Activated T-helper 9 cell treated with anti-CD3 and anti-CD28 coated beads, Interleukin-2, amount 50 U/mL, for 16 hours (primary cell): ENCODE measurements around the gene ARMC2.
"Not testable (repeated sequence)": the region's sequence is repeated elsewhere in the genome, so short reads cannot be mapped to it uniquely, and the experiment has no call there.

ENCODE experiments used
- DNase-seq: peaks from one replicate; pipeline ENCODE4 v3.0.0-alpha.2; 2020; ENCODE audit warnings: low read depth

ARMC2 gene

GRCh38 chr6:108870357-108870756 lies 22.1 kb downstream of the ARMC2 start:
- no peak for DNase-seq

DNA sequence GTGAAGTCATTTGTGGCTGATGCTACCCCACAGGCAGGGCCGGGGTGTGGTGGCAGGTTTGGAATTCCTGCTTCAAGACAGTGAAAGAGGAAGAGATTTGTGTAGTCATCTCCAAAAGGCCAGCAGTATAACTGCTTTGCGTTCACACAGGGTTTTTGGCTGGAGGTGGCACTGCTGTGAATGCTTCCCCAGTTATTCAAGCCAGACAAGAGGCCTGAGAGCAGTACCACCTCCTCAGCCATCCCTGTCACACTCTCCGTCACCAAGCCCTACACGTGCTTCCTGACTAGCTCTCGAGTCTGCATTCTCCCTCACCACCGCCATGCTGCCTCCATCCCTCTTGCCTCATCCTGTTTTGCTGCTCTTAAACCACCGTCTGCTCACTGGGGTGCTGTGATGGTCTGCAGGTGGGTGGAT lies 23.9 kb downstream of the ARMC2 start:
- DNase-seq = no peak

- DNase-seq = no peak
Observed at GRCh38 chr6:108872575-108872974, 24.4 kb downstream of the ARMC2 start.

GRCh38 chr6:108873251-108873650 lies 25.0 kb downstream of the ARMC2 start:
- DNase-seq = no peak

- no peak for DNase-seq
Observed at GRCh38 chr6:108873971-108874370, 25.7 kb downstream of the ARMC2 start.

DNA sequence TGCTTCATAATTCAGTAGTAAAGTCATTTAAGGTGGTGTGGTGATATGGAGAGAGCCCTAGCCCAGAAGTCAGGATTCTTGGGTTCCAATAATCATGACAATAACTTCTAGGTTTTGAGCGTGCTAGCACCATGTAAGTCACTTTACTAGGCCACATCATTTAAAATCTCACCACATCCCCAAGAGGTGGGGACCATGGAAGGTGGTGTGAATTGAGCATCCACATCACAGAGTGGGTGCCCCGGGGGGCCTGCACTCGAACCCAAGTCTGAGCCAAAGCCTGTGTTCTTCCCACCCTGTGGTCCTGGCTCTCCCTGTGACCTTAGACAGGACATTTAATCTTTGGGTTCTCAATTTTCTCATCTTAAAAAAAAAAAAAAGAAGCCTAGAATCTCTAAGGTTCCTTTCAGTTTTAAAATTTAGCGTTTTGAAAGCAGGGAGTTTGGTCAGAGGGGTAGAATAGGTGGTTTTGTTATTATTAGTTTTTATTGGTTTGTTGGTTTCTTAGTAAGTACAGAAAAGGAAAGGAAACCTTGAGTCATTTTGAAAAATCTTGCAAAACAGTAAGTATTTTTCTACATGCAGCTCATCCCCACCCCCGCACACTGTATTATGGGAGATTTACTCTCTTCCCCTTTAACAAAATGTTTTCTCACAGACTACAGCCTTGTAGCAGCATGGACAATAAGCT lies 26.4 kb downstream of the ARMC2 start:
- peak; percentile 37 for DNase-seq

DNA sequence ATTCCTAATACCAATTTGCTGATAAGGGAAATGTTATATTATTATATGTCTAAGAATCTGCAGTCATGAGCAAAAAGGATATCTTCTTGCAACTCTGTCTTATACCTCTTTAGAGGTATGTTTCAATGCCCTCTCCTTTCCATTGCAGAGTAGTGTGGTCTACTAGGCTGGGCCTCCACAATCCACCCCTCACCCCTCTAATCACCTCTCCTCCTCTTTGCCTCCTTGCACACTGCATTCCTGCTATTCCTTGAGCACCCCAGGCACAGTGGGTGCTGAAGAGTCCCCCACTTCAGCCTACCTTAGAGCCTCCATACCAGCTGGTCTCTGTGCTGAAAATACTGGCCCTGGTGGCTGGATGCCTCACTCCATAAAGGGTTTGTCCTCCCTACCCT lies 26.9 kb downstream of the ARMC2 start:
- no peak for DNase-seq

- DNase-seq = no peak
Observed at GRCh38 chr6:108877046-108877751, 29.0 kb downstream of the ARMC2 start.

DNA sequence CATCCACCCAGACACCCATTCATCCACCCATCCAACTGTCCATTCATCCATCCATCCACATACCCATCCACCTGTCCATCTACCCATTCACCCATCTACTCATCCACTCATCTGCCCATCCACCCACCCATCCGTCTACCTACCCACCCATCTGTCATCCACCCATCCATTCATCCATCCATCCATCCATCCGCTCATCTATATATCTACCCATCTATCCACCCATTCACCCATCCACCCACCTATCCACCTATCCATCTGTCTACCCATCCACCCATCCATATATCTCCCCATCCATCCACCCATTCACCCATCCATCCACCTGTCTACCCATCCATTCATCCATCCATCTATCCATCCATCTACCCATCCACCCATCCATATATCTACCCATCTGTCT lies 30.7 kb downstream of the ARMC2 start:
- DNase-seq = no peak

DNA sequence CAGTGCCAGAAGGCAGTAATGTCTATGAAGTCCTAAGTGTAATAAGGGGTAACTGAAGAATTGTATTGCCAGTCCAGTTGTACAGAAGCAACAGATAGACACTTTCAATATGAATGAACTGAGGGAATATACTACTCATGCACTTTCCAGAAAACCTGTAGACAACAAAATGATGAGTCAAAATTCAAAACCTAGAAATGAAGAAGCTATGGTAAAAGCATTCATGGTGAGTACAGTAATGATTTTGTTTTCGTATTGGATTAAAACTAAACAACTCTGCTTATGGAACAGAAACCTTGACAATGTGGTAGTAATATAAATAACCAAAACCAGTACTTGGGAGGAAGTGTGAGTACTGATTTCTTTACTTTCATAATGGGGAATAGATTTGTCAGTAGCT lies 35.0 kb downstream of the ARMC2 start:
- no peak for DNase-seq

- DNase-seq = no peak
Observed at GRCh38 chr6:108884211-108885059, 36.2 kb downstream of the ARMC2 start.

GRCh38 chr6:108888052-108888451 lies 39.8 kb downstream of the ARMC2 start:
- no peak for DNase-seq

DNA sequence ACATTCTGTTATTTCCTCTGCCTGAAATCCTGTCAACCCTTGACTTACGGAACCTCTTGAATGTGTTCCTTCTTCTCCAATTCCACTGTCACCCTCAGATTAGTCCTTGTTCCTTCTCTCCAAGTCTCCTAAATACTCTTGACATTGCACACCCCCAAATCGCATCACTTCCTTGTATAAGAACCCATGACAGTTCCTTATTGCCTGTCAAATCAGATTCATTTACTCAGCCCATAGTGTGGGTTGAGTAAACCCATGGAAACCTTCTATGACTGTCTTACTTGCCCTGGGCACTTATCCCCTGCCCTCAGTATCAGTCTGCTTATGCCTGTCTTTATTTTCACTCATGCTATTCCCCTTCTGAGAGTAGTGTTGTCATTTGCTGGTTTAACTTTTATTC lies 40.5 kb downstream of the ARMC2 start:
- DNase-seq = no peak

GRCh38 chr6:108890898-108891297 lies 42.7 kb downstream of the ARMC2 start:
- not testable (repeated sequence) for DNase-seq

GRCh38 chr6:108895571-108895970 lies 47.3 kb downstream of the ARMC2 start:
- no peak for DNase-seq

DNA sequence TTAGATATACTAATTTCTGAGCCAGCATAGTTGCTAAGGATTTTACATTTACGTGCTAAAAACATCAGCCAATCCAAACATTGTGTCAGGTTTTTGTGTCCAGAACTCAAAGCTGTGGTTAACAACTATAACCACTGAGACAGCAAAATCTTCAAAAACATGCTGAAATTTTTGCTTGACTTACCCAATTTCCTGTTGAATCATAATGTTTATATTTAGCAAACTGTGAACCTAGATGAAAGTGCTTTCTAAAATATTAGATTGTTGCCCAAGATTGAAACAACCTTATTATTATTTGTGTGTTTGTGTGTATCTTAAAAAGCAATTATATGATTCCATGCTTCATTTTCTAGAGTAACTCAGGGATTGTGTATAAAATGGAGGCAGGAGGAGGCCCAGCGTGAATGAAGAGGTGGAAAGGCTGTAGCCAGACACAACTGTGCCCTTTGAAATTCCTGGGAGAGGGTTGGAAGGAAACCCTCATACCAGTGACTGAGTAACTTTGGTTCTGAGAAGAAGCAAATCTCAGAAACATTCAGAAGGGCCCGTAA lies 48.0 kb downstream of the ARMC2 start:
- no peak for DNase-seq

GRCh38 chr6:108897371-108897770 lies 49.1 kb downstream of the ARMC2 start:
- DNase-seq = no peak

DNA sequence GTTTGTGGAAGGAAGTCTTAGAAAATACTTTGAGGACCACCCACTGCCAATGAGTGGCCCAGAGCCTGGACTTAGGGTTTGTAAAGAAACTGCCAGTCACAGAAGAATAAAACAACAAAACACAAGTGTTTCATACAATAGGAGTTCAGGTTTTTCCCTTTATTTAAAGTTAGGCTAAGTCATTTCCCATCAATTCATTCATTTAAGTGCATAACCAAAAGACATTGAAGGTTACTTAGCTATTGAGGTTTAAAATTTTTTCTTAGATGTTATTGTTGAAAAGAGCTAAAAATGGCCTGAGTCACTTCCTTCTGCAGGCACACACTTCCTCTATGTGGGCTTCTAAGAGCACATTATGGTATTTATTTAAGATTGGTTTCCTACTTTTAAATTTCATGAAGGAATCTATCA lies 54.2 kb downstream of the ARMC2 start:
- no peak for DNase-seq

DNA sequence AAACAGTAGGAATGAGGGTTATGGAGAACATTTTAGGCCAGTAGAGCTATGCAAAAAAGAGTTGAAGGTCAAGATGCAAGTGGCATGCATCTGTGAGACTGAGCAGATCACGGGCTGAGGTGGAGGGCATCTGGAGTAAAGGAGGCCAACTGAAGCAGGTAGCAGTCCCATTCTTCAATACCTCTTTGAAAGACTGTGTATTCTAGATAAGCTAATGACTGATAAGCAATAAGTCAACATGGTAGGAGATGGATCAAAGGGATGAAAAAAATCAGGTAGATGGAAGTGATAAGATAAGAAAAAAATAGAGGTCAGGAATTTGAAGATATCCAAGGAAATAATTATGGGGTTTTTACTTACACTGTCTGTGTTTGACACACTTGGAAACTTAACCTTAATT lies 55.6 kb downstream of the ARMC2 start:
- no peak for DNase-seq

- no peak for DNase-seq
Observed at GRCh38 chr6:108904741-108905140, 56.5 kb downstream of the ARMC2 start.

- DNase-seq = peak; percentile 4
Observed at GRCh38 chr6:108914235-108915022, 66.2 kb downstream of the ARMC2 start.

GRCh38 chr6:108915258-108915657 lies 67.0 kb downstream of the ARMC2 start:
- DNase-seq = no peak
